T-helper 1 cell treated with Interleukin-12 subunit alpha and Interleukin-12 subunit beta and Interleukin-4 antibody, amounts not matched to agents 30 ng/mL and 1 ng/mL, for 36 hours (primary cell): Measurements from ENCODE around the gene FBN1. TPM values are rescaled to one million over a fixed set of nuclear protein-coding genes. Genes with fewer than 3 reads are reported as not detected.

Source experiments
- intact Hi-C: fragments of 100-400 bp; cut with micrococcal nuclease; formaldehyde crosslinking; loops from one replicate; pipeline ENCODE4 v1.15.1; 2024
- total RNA-seq: library from RNA; stranded (reverse); gene quantifications from 2 replicates; pipeline ENCODE4 v1.2.3, GENCODE V29; 2022

The FBN1 gene
- total RNA-seq, 1 donor from 2014 or later, result 1.1 TPM

GRCh38 chr15:48556159-48556897 lies 89.2 kb downstream of the FBN1 start:
- intact Hi-C loops, result no loop called here

- intact Hi-C loops, result no loop called here
Measured at GRCh38 chr15:48555241-48555881, 90.1 kb downstream of the FBN1 start.

GRCh38 chr15:48554112-48554511 lies 91.4 kb downstream of the FBN1 start:
- intact Hi-C loops, result no loop called here

- intact Hi-C loops, result no loop called here
Measured at GRCh38 chr15:48553559-48553958, 92.0 kb downstream of the FBN1 start.

- intact Hi-C loops, result no loop called here
Measured at GRCh38 chr15:48550822-48551525, 94.5 kb downstream of the FBN1 start.

- intact Hi-C loops, result no loop called here
Measured at GRCh38 chr15:48548455-48548854, 97.1 kb downstream of the FBN1 start.

GRCh38 chr15:48547286-48547685 lies 98.2 kb downstream of the FBN1 start:
- intact Hi-C loops, result no loop called here

GRCh38 chr15:48546296-48546695 lies 99.2 kb downstream of the FBN1 start:
- intact Hi-C loops, result no loop called here

- intact Hi-C loops, result no loop called here
Measured at GRCh38 chr15:48544778-48545177, 100.7 kb downstream of the FBN1 start.

- intact Hi-C loops, result no loop called here
Measured at GRCh38 chr15:48541341-48542278, 103.9 kb downstream of the FBN1 start.

GRCh38 chr15:48540756-48541155 lies 104.8 kb downstream of the FBN1 start:
- intact Hi-C loops, result no loop called here

GRCh38 chr15:48538941-48539340 lies 106.6 kb downstream of the FBN1 start:
- intact Hi-C loops, result no loop called here

- intact Hi-C loops, result no loop called here
Measured at GRCh38 chr15:48537271-48538113, 108.0 kb downstream of the FBN1 start.

GRCh38 chr15:48536681-48537091 lies 108.8 kb downstream of the FBN1 start:
- intact Hi-C loops, result no loop called here

- intact Hi-C loops, result no loop called here
Measured at GRCh38 chr15:48533982-48534381, 111.5 kb downstream of the FBN1 start.

- intact Hi-C loops, result no loop called here
Measured at GRCh38 chr15:48532946-48533345, 112.6 kb downstream of the FBN1 start.

GRCh38 chr15:48530528-48530927 lies 115.0 kb downstream of the FBN1 start:
- intact Hi-C loops, result no loop called here

- intact Hi-C loops, result no loop called here
Measured at GRCh38 chr15:48528921-48529320, 116.6 kb downstream of the FBN1 start.

GRCh38 chr15:48527517-48527916 lies 118.0 kb downstream of the FBN1 start:
- intact Hi-C loops, result no loop called here

- intact Hi-C loops, result no loop called here
Measured at GRCh38 chr15:48522911-48523310, 122.6 kb downstream of the FBN1 start.
